AG09309 (cell line): ENCODE results near the gene MDGA2.

ENCODE experiments used
- DNase-seq: peaks from one replicate; pipeline ENCODE4 v3.0.0-alpha.2; 2010; ENCODE audit warnings: low read depth
- H3K4me3 ChIP-seq: 2 replicates; pipeline ENCODE4 v1.5.1; 2011; ENCODE audit warnings: mild to moderate bottlenecking, low read depth, low read length, moderate library complexity; ENCODE audit not compliant: control insufficient read depth
- CTCF ChIP-seq: IDR thresholded peaks from 2 replicates; pipeline ENCODE4 v1.5.1; 2011; ENCODE audit warnings: mild to moderate bottlenecking, low read depth, low read length, inconsistent platforms; ENCODE audit not compliant: insufficient read depth, control insufficient read depth; ENCODE audit errors: missing control alignments

Gene MDGA2

GRCh38 chr14:46988312-46988711, 687.1 kb downstream of the MDGA2 start:
- DNase-seq = no peak
- H3K4me3 ChIP-seq = no peak overlapping the region
- TF ChIP-seq CTCF = no peak

GRCh38 chr14:46985529-46986380, 689.6 kb downstream of the MDGA2 start:
- TF ChIP-seq CTCF = no peak
- DNase-seq = no peak
- no peak overlapping the region for H3K4me3 ChIP-seq

GRCh38 chr14:46973295-46973694, 702.1 kb downstream of the MDGA2 start:
- no peak for TF ChIP-seq CTCF
- no peak overlapping the region for H3K4me3 ChIP-seq
- no peak for DNase-seq

GRCh38 chr14:46964378-46964777, 711.0 kb downstream of the MDGA2 start:
- no peak for DNase-seq
- no peak overlapping the region for H3K4me3 ChIP-seq
- TF ChIP-seq CTCF = no peak

- no peak overlapping the region for H3K4me3 ChIP-seq
- no peak for TF ChIP-seq CTCF
- no peak for DNase-seq
These were observed 724.3 kb downstream of the MDGA2 start for GRCh38 chr14:46951103-46951502.

- no peak for TF ChIP-seq CTCF
- DNase-seq = no peak
These were observed 734.8 kb downstream of the MDGA2 start for GRCh38 chr14:46940611-46941010.

More at GRCh38 chr14:46940611-46941010, 734.8 kb downstream of the MDGA2 start:
- H3K4me3 ChIP-seq = no peak overlapping the region
